H1 (cell line): Measurements from ENCODE around the gene CADM2. TPM values are rescaled to one million over a fixed set of nuclear protein-coding genes. Genes with fewer than 3 reads are reported as not detected.

ENCODE experiments used
- CTCF ChIA-PET: fragments of 300-600 bp; sonication (Branson Sonifier 250); formaldehyde crosslinking; loops from one replicate; lab custom pipeline; 2021; ENCODE audit not compliant: partially characterized antibody; lab: Charles Lee
- POLR2A ChIA-PET: fragments of 300-600 bp; sonication (Branson Sonifier 250); formaldehyde crosslinking; loops from one replicate; lab custom pipeline; 2021; ENCODE audit warnings: inconsistent platforms; ENCODE audit not compliant: partially characterized antibody; lab: Charles Lee
- DNase-seq, 2 experiments: peaks; one replicate each; pipeline versions ENCODE4 v3.0.0 to v3.0.0-alpha.2; 2010 to 2022; ENCODE audit warnings: low spot score in 2 of 2, low read depth in 1 of 2, mixed read lengths in 1 of 2
- FAIRE-seq: peaks from 2 replicates; lab custom pipeline; 2011; peaks lifted over from hg19 to GRCh38; lab: Jason Lieb, UNC
- H2AFZ ChIP-seq: 2 replicates; pipeline ENCODE4 v1.8.1; 2012; ENCODE audit warnings: low read length, inconsistent platforms
- H2AK5ac ChIP-seq: 2 replicates; pipeline ENCODE4 v1.6.1; 2013; ENCODE audit warnings: low read depth, low read length
- H2BK120ac ChIP-seq: replicated peaks from 2 replicates; pipeline ENCODE3; 2013; ENCODE audit warnings: low read depth, low read length, inconsistent platforms
- H2BK12ac ChIP-seq: 2 replicates; pipeline ENCODE4 v1.6.1; 2013; ENCODE audit warnings: low read depth, low read length
- H2BK15ac ChIP-seq: 2 replicates; pipeline ENCODE4 v1.6.1; 2013; ENCODE audit warnings: low read length
- H2BK20ac ChIP-seq: 2 replicates; pipeline ENCODE4 v1.6.1; 2013; ENCODE audit warnings: low read length
- H2BK5ac ChIP-seq: 2 replicates; pipeline ENCODE4 v1.6.1; 2013; ENCODE audit warnings: low read depth, low read length
- H3K14ac ChIP-seq: 2 replicates; pipeline ENCODE4 v1.6.1; 2013; ENCODE audit warnings: inconsistent platforms; ENCODE audit not compliant: insufficient read length
- H3K18ac ChIP-seq: 2 replicates; pipeline ENCODE4 v1.6.1; 2013; ENCODE audit warnings: low read length; ENCODE audit errors: extremely low read depth
- H3K23ac ChIP-seq: 2 replicates; pipeline ENCODE4 v1.6.1; 2013; ENCODE audit warnings: inconsistent platforms; ENCODE audit not compliant: insufficient read length
- H3K23me2 ChIP-seq: 2 replicates; pipeline ENCODE4 v1.6.1; 2013; ENCODE audit warnings: low read depth, low read length
- H3K27ac ChIP-seq: 2 replicates; pipeline ENCODE4 v1.6.1; 2011; ENCODE audit warnings: low read depth, low read length, inconsistent platforms
- H3K27me3 ChIP-seq, 4 experiments: replicated peaks in 1 of 4; 1 replicate in 1 of 4; 2 replicates in 3 of 4; pipeline versions ENCODE4 v1.6.1 to v1.8.1; 2011 to 2013; ENCODE audit warnings: low read length in 3 of 4, mild to moderate bottlenecking in 3 of 4, inconsistent platforms in 2 of 4, mixed read lengths in 2 of 4, moderate library complexity in 1 of 4; ENCODE audit not compliant: control insufficient read depth in 3 of 4, insufficient read depth in 3 of 4; ENCODE audit errors: extremely low read depth in 1 of 4
- H3K36me3 ChIP-seq, 4 experiments: 2 replicates each; pipeline versions ENCODE4 v1.6.1 to v1.8.1; 2011 to 2013; ENCODE audit warnings: mild to moderate bottlenecking in 4 of 4, low read length in 3 of 4, moderate library complexity in 2 of 4, control low read depth in 1 of 4, inconsistent platforms in 1 of 4; ENCODE audit not compliant: insufficient read depth in 4 of 4, control insufficient read depth in 2 of 4
- H3K4ac ChIP-seq: replicated peaks from 2 replicates; pipeline ENCODE3; 2013; ENCODE audit warnings: low read length, low read depth, mixed read lengths, inconsistent platforms; ENCODE audit not compliant: insufficient read length
- H3K4me1 ChIP-seq, 4 experiments: replicated peaks in 1 of 4; 1 replicate in 1 of 4; 2 replicates in 3 of 4; pipeline versions ENCODE4 v1.6.1 to v1.8.1; 2011 to 2013; ENCODE audit warnings: low read length in 3 of 4, inconsistent platforms in 2 of 4, mixed read lengths in 1 of 4; ENCODE audit not compliant: insufficient read depth in 4 of 4, control insufficient read depth in 3 of 4
- H3K4me2 ChIP-seq, 2 experiments: 2 replicates each; pipeline versions ENCODE4 v1.6.1 to v1.8.1; 2011 to 2013; ENCODE audit warnings: low read depth in 2 of 2, low read length in 2 of 2, control low read depth in 1 of 2, inconsistent platforms in 1 of 2, mild to moderate bottlenecking in 1 of 2; ENCODE audit not compliant: insufficient read depth in 1 of 2
- H3K4me3 ChIP-seq, 4 experiments: fragments of 200-600, 300-600 bp in 1 of 4; sonication (generic), shearing (Covaris generic), sonication (Bioruptor Twin) in 1 of 4; 2 replicates each; pipeline versions ENCODE4 v1.5.1 to v1.8.1; 2011 to 2016; ENCODE audit warnings: low read length in 4 of 4, low read depth in 3 of 4, control low read depth in 2 of 4, inconsistent platforms in 2 of 4, mild to moderate bottlenecking in 2 of 4, mixed read lengths in 1 of 4, moderate library complexity in 1 of 4; ENCODE audit not compliant: insufficient read depth in 2 of 4; ENCODE audit errors: extremely low read depth in 1 of 4
- H3K56ac ChIP-seq: replicated peaks from 2 replicates; pipeline ENCODE3; 2013; ENCODE audit warnings: low read depth, mild to moderate bottlenecking, mixed read lengths, low read length, inconsistent platforms; ENCODE audit not compliant: insufficient read length
- H3K79me1 ChIP-seq: 2 replicates; pipeline ENCODE4 v1.6.1; 2013; ENCODE audit warnings: low read depth, low read length, control low read depth
- H3K79me2 ChIP-seq, 2 experiments: 2 replicates each; pipeline versions ENCODE4 v1.6.1 to v1.8.1; 2012 to 2013; ENCODE audit warnings: low read length in 2 of 2, mild to moderate bottlenecking in 2 of 2, inconsistent platforms in 1 of 2; ENCODE audit not compliant: insufficient read depth in 2 of 2, control insufficient read depth in 1 of 2
- H3K9ac ChIP-seq, 4 experiments: replicated peaks in 1 of 4; 1 replicate in 1 of 4; 2 replicates in 3 of 4; pipeline versions ENCODE4 v1.6.1 to v1.8.1; 2011 to 2013; ENCODE audit warnings: low read depth in 3 of 4, low read length in 3 of 4, control low read depth in 2 of 4, mild to moderate bottlenecking in 2 of 4, moderate library complexity in 2 of 4, inconsistent platforms in 1 of 4; ENCODE audit errors: extremely low read depth in 1 of 4
- H3K9me3 ChIP-seq, 2 experiments: 2 replicates each; pipeline versions ENCODE4 v1.6.1 to v1.8.1; 2012 to 2013; ENCODE audit warnings: mild to moderate bottlenecking in 2 of 2, moderate library complexity in 2 of 2, control low read depth in 1 of 2, inconsistent platforms in 1 of 2, low read depth in 1 of 2, low read length in 1 of 2, mixed read lengths in 1 of 2; ENCODE audit not compliant: insufficient read depth in 2 of 2
- H4K20me1 ChIP-seq, 2 experiments: replicated peaks in 1 of 2; 2 replicates each; pipeline versions ENCODE3 to v1.8.1; 2011 to 2013; ENCODE audit warnings: inconsistent platforms in 2 of 2, low read length in 2 of 2, mild to moderate bottlenecking in 1 of 2; ENCODE audit not compliant: insufficient read depth in 2 of 2, control insufficient read depth in 1 of 2
- H4K5ac ChIP-seq: 2 replicates; pipeline ENCODE4 v1.6.1; 2013; ENCODE audit warnings: low read length, low read depth, mixed read lengths, inconsistent platforms; ENCODE audit not compliant: insufficient read length
- H4K8ac ChIP-seq: 2 replicates; pipeline ENCODE4 v1.8.0; 2013; ENCODE audit warnings: mild to moderate bottlenecking, moderate library complexity, low read length, inconsistent platforms; ENCODE audit not compliant: insufficient read depth; ENCODE audit errors: extremely low read depth
- H4K91ac ChIP-seq: replicated peaks from 2 replicates; pipeline ENCODE3; 2013; ENCODE audit warnings: low read length, mixed read lengths, inconsistent platforms; ENCODE audit not compliant: insufficient read length
- FOSL1 ChIP-seq: IDR thresholded peaks from 2 replicates; pipeline ENCODE4 v1.6.1; 2011; ENCODE audit warnings: mild to moderate bottlenecking, low read depth, low read length, moderate library complexity; ENCODE audit not compliant: insufficient read depth
- HDAC6 ChIP-seq: IDR thresholded peaks from one replicate; pipeline ENCODE4 v1.7.1; 2012; ENCODE audit warnings: low read depth, mild to moderate bottlenecking, inconsistent platforms, low read length, moderate library complexity
- JUN ChIP-seq: IDR thresholded peaks from 2 replicates; pipeline ENCODE4 v1.6.1; 2011; ENCODE audit warnings: low read depth, mild to moderate bottlenecking, improper control_type of control experiment, low read length
- JUND ChIP-seq: IDR thresholded peaks from 2 replicates; pipeline ENCODE4 v1.6.1; 2011; ENCODE audit warnings: mild to moderate bottlenecking, improper control_type of control experiment, low read length
- KDM1A ChIP-seq: fragments of 200-600, 300-600 bp; sonication (generic); IDR thresholded peaks from 2 replicates; pipeline ENCODE4 v1.7.1; 2016; ENCODE audit warnings: mild to moderate bottlenecking, low read length, borderline replicate concordance
- KDM5A ChIP-seq: fragments of 200-600 bp; IDR thresholded peaks from 2 replicates; pipeline ENCODE4 v1.7.1; 2012; ENCODE audit warnings: mild to moderate bottlenecking, low read length, inconsistent platforms, mixed read lengths
- MAFK ChIP-seq: IDR thresholded peaks from 2 replicates; pipeline ENCODE4 v1.6.1; 2012; ENCODE audit warnings: low read depth, mild to moderate bottlenecking, improper control_type of control experiment, low read length
- POLR2AphosphoS5 ChIP-seq: IDR thresholded peaks from 2 replicates; pipeline ENCODE4 v1.6.1; 2011; ENCODE audit warnings: low read depth, low read length
- POU5F1 ChIP-seq: IDR thresholded peaks from 2 replicates; pipeline ENCODE4 v1.6.1; 2011; ENCODE audit warnings: low read depth, mild to moderate bottlenecking, low read length, moderate library complexity
- RAD21 ChIP-seq, 2 experiments: IDR thresholded peaks in 1 of 2; conservative IDR thresholded peaks in 1 of 2; 2 replicates each; pipeline ENCODE4 v1.6.1; 2011; ENCODE audit warnings: low read depth in 2 of 2, low read length in 2 of 2, improper control_type of control experiment in 1 of 2, inconsistent platforms in 1 of 2, mild to moderate bottlenecking in 1 of 2, moderate library complexity in 1 of 2
- RBBP5 ChIP-seq: IDR thresholded peaks from 2 replicates; pipeline ENCODE4 v1.7.1; 2012; ENCODE audit warnings: low read depth, mild to moderate bottlenecking, inconsistent platforms, low read length, moderate library complexity, borderline replicate concordance
- WGBS, 2 experiments: shearing (Covaris generic) in 1 of 2; methylation state at CpG; one replicate each; pipeline versions ENCODE4 v1.1.6 to v1.1.7; 2013 to 2015; ENCODE audit warnings: low lambda C conversion rate in 2 of 2, mixed read lengths in 2 of 2, inconsistent platforms in 1 of 2, low coverage in 1 of 2, missing lambda C conversion rate in 1 of 2; ENCODE audit not compliant: insufficient replicate concordance in 2 of 2, insufficient coverage in 1 of 2, insufficient read length in 1 of 2; ENCODE audit errors: extremely low coverage in 1 of 2, missing lambda C conversion rate in 1 of 2; 5-methylcytosine and 5-hydroxymethylcytosine counted together
- polyA plus RNA-seq, 7 experiments: library from polyadenylated mRNA; depleted of rRNA in 3 of 7; stranded (reverse) in 5 of 7; unstranded in 2 of 7; fragments of >200 nt in 5 of 7; fragments of 200-250 nt in 2 of 7; gene quantifications; 1 replicate in 5 of 7; 2 replicates in 1 of 7; 4 replicates in 1 of 7; pipeline versions ENCODE4 v1.2.1 to v1.2.3, GENCODE V29; 2011 to 2013; ENCODE audit warnings: missing spikeins in 2 of 7, mixed read lengths in 2 of 7
- total RNA-seq: library from RNA; stranded (reverse); fragmentation: NEBNext Ultra II Directional; extraction: Animal tissue kit (Norgen Biotek cat#: 25700); gene quantifications from 2 replicates; pipeline ENCODE4 v1.2.1, GENCODE V29; 2021
- TF ChIP-seq, protein P1 (sequence below): IDR thresholded peaks from 2 replicates; pipeline ENCODE4 v1.6.1; 2012; ENCODE audit warnings: low read length, inconsistent platforms

Gene CADM2
- total and polyA plus RNA-seq, 2 of the 8 experiments (the other 6 are each of a cell fraction or from before 2014, with no cell fraction given), result 14.9 to 20.9 TPM

DNA sequence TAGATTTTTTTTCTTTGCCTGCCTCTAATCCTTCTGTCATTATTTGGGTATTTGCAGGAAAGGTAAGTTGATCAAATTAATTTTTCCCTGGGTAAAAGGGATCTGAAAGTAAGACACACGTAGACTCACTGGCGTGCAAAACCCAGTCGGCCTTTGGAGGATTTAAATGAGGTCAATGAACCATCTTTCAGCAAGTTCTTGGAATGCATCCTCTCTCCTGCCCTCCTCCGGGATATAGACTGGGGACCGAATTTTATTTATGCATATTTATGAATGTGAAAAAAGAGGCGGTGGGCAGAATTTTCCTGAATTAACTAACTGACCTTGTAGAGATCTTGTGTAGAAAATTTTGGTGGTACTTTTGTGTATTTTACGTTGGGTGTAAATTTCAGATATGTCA, 2.2 kb downstream of the CADM2 start:
- DNase-seq (no peak), FAIRE-seq (no peak)
- H2BK5ac ChIP-seq, result no peak overlapping the region
- H4K20me1 ChIP-seq, result peaks cover 0 to 3% of the 10 kb centered on the region in 2 experiments
- H3K79me1 ChIP-seq, result no peaks in the 10 kb centered on the region; the same call in 1 of the 2 replicates
- peak overlapping the region; percentile 79 to 90 (median 85) for H3K4me3 ChIP-seq
- no peak overlapping the region for H3K14ac ChIP-seq
- no peaks in the 10 kb centered on the region for H3K9me3 ChIP-seq
- H4K91ac ChIP-seq, result no peak overlapping the region
- ChIA-PET POLR2A (no interaction called here), CTCF (no interaction called here)
- peaks cover 23% of the 10 kb centered on the region for H3K23me2 ChIP-seq
- H4K8ac ChIP-seq, result no peak overlapping the region
- H3K23ac ChIP-seq, result no peak overlapping the region
- H3K36me3 ChIP-seq, result no peaks in the 10 kb centered on the region
- no peak overlapping the region for H2BK20ac ChIP-seq
- no peak overlapping the region; the same call in 1 of the 2 replicates for H3K18ac ChIP-seq
- H2BK12ac ChIP-seq, result no peak overlapping the region
- H3K4me2 ChIP-seq, result peak overlapping the region; percentile 95 to 98
- no peaks in the 10 kb centered on the region for H3K27me3 ChIP-seq
- no peak overlapping the region for H3K4ac ChIP-seq
- H2BK120ac ChIP-seq, result no peak overlapping the region
- no peak overlapping the region for H3K27ac ChIP-seq
- peaks cover 0 to 59% of the 10 kb centered on the region in 2 experiments; a peak in 3 of 4 replicates for H3K79me2 ChIP-seq
- H3K56ac ChIP-seq, result no peak overlapping the region
- H3K4me1 ChIP-seq, result peaks cover 0 to 18% (median 5%) of the 10 kb centered on the region in 4 experiments; a peak in 4 of 7 replicates
- no peak overlapping the region for H2AFZ ChIP-seq
- 1% methylated on average over 7 of the region's 7 CpGs; no CpG with 5 or more reads in 1 of the 2 experiments for WGBS, 2 experiments
- no peak overlapping the region for H2BK15ac ChIP-seq
- no peak overlapping the region for H2AK5ac ChIP-seq
- no peak overlapping the region for H4K5ac ChIP-seq
- peak overlapping the region in 2 of 4 experiments; percentile 38 to 63; a peak in 3 of 7 replicates for H3K9ac ChIP-seq
- TF ChIP-seq POU5F1 (no peak), FOSL1 (no peak), POLR2AphosphoS5 (no peak), RBBP5 (no peak), KDM1A (no peak), MAFK (no peak), JUN (no peak), HDAC6 (no peak), KDM5A (no peak), JUND (no peak), RAD21 (IDR thresholded peaks at IDR 0.05 in 1 of 2, conservative IDR thresholded peaks at IDR 0.05 in 1 of 2; ENCODE audit: low read depth in 2 of 2, low read length in 2 of 2) (no peak)
- TF ChIP-seq, protein P1, sequence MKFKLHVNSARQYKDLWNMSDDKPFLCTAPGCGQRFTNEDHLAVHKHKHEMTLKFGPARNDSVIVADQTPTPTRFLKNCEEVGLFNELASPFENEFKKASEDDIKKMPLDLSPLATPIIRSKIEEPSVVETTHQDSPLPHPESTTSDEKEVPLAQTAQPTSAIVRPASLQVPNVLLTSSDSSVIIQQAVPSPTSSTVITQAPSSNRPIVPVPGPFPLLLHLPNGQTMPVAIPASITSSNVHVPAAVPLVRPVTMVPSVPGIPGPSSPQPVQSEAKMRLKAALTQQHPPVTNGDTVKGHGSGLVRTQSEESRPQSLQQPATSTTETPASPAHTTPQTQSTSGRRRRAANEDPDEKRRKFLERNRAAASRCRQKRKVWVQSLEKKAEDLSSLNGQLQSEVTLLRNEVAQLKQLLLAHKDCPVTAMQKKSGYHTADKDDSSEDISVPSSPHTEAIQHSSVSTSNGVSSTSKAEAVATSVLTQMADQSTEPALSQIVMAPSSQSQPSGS, result no peak
